WERI-Rb-1 (cell line): Measurements from ENCODE around the gene MRPL22.

ENCODE experiments used
- DNase-seq: peaks from one replicate; pipeline ENCODE4 v3.0.0-alpha.2; 2020
- H3K27ac ChIP-seq: fragments of 250-450 bp; sonication (Bioruptor Pico); 2 replicates; pipeline ENCODE4 v1.5.1; 2020; ENCODE audit warnings: mild to moderate bottlenecking, moderate library complexity
- H3K27me3 ChIP-seq: fragments of 250-450 bp; sonication (Bioruptor Pico); 2 replicates; pipeline ENCODE4 v1.5.1; 2021; ENCODE audit warnings: mild to moderate bottlenecking, low read depth, moderate library complexity; ENCODE audit not compliant: insufficient read depth, severe bottlenecking
- H3K36me3 ChIP-seq: fragments of 250-450 bp; sonication (Bioruptor Pico); 2 replicates; pipeline ENCODE4 v1.5.1; 2020; ENCODE audit warnings: mild to moderate bottlenecking, moderate library complexity
- H3K4me3 ChIP-seq: 2 replicates; pipeline ENCODE4 v1.5.1; 2011; ENCODE audit warnings: low read depth, mild to moderate bottlenecking, control low read depth, low read length
- H3K9me3 ChIP-seq: fragments of 250-450 bp; sonication (Bioruptor Pico); 2 replicates; pipeline ENCODE4 v1.5.1; 2021; ENCODE audit warnings: mild to moderate bottlenecking, moderate library complexity; ENCODE audit not compliant: severe bottlenecking
- CTCF ChIP-seq: IDR thresholded peaks from 2 replicates; pipeline ENCODE4 v1.5.1; 2011; ENCODE audit warnings: low read depth, mild to moderate bottlenecking, control low read depth, inconsistent platforms, low read length

MRPL22 gene

GRCh38 chr5:154966081-154966841, 25.4 kb downstream of the MRPL22 start:
- no peak overlapping the region for H3K27ac ChIP-seq
- no peak for TF ChIP-seq CTCF
- no peaks in the 10 kb centered on the region for H3K9me3 ChIP-seq
- no peaks in the 10 kb centered on the region for H3K27me3 ChIP-seq
- no peak for DNase-seq
- no peak overlapping the region for H3K4me3 ChIP-seq
- H3K36me3 ChIP-seq: peaks cover 38% of the 10 kb centered on the region

- Histone ChIP-seq H3K27me3 (no peaks in the 10 kb centered on the region), H3K27ac (no peak overlapping the region), H3K36me3 (peaks cover 32% of the 10 kb centered on the region), H3K9me3 (no peaks in the 10 kb centered on the region), H3K4me3 (no peak overlapping the region)
- no peak for DNase-seq
- no peak for TF ChIP-seq CTCF
These were observed 26.0 kb downstream of the MRPL22 start for GRCh38 chr5:154966874-154967273.

- peak; percentile 46; the same call in 1 of the 2 replicates for TF ChIP-seq CTCF
- Histone ChIP-seq H3K36me3 (peaks cover 25% of the 10 kb centered on the region), H3K4me3 (no peak overlapping the region), H3K9me3 (no peaks in the 10 kb centered on the region), H3K27me3 (no peaks in the 10 kb centered on the region), H3K27ac (no peak overlapping the region)
- peak; percentile 16 for DNase-seq
These were observed 26.6 kb downstream of the MRPL22 start for GRCh38 chr5:154967421-154968024.

GRCh38 chr5:154968953-154969352, 28.1 kb downstream of the MRPL22 start:
- Histone ChIP-seq H3K36me3 (peaks cover 21% of the 10 kb centered on the region), H3K4me3 (no peak overlapping the region), H3K9me3 (no peaks in the 10 kb centered on the region), H3K27ac (no peak overlapping the region), H3K27me3 (no peaks in the 10 kb centered on the region)
- no peak for TF ChIP-seq CTCF
- no peak for DNase-seq

GRCh38 chr5:154970759-154971158, 29.9 kb downstream of the MRPL22 start:
- no peak overlapping the region for H3K27ac ChIP-seq
- no peaks in the 10 kb centered on the region for H3K9me3 ChIP-seq

More at GRCh38 chr5:154970759-154971158, 29.9 kb downstream of the MRPL22 start:
- TF ChIP-seq CTCF: no peak
- Histone ChIP-seq H3K36me3 (peaks cover 21% of the 10 kb centered on the region), H3K27me3 (no peaks in the 10 kb centered on the region), H3K4me3 (no peak overlapping the region)
- no peak for DNase-seq
